ENCODE measurements around the gene CIPC. TPM values are rescaled to one million over a fixed set of nuclear protein-coding genes. Genes with fewer than 3 reads are reported as not detected.

The CIPC gene
- total RNA-seq, 1 donor from 2014 or later: 10.2 TPM

- no peak overlapping the region for H3K4me3 ChIP-seq (ENCODE audit: low read depth, low read length)
- no peak for DNase-seq (ENCODE audit: low read depth)
- no peak for TF ChIP-seq CTCF (conservative IDR thresholded peaks at IDR 0.05; ENCODE audit: low read depth, low read length)
Measured at GRCh38 chr14:77064521-77065178, 33.4 kb upstream of the CIPC start.

- DNase-seq (ENCODE audit: low read depth): no peak
- H3K4me3 ChIP-seq (ENCODE audit: low read depth, low read length): no peak overlapping the region
- no peak for TF ChIP-seq CTCF (conservative IDR thresholded peaks at IDR 0.05; ENCODE audit: low read depth, low read length)
Measured at GRCh38 chr14:77065851-77066577, 32.0 kb upstream of the CIPC start.

- no peak for DNase-seq (ENCODE audit: low read depth)
- no peak for TF ChIP-seq CTCF (conservative IDR thresholded peaks at IDR 0.05; ENCODE audit: low read depth, low read length)
- no peak overlapping the region for H3K4me3 ChIP-seq (ENCODE audit: low read depth, low read length)
Measured at GRCh38 chr14:77066578-77067172, 31.4 kb upstream of the CIPC start.

- peak; percentile 87 for TF ChIP-seq CTCF (conservative IDR thresholded peaks at IDR 0.05; ENCODE audit: low read depth, low read length)
- DNase-seq (ENCODE audit: low read depth): no peak
- no peak overlapping the region for H3K4me3 ChIP-seq (ENCODE audit: low read depth, low read length)
Measured at GRCh38 chr14:77067632-77068516, 30.2 kb upstream of the CIPC start.

GRCh38 chr14:77068517-77069200, 29.4 kb upstream of the CIPC start:
- no peak for DNase-seq (ENCODE audit: low read depth)
- H3K4me3 ChIP-seq (ENCODE audit: low read depth, low read length): no peak overlapping the region
- no peak for TF ChIP-seq CTCF (conservative IDR thresholded peaks at IDR 0.05; ENCODE audit: low read depth, low read length)

GRCh38 chr14:77069551-77069950, 28.5 kb upstream of the CIPC start:
- TF ChIP-seq CTCF (conservative IDR thresholded peaks at IDR 0.05; ENCODE audit: low read depth, low read length): no peak
- DNase-seq (ENCODE audit: low read depth): no peak
- H3K4me3 ChIP-seq (ENCODE audit: low read depth, low read length): no peak overlapping the region
